CD4-positive, alpha-beta T cell treated with Interleukin-6 at 100 ng/mL for 8 hours (primary cell): Measurements from ENCODE around the gene RPTOR.
"Not testable (repeated sequence)": the region's sequence is repeated elsewhere in the genome, so short reads cannot be mapped to it uniquely, and the experiment has no call there.

Experiments used
- DNase-seq: peaks from one replicate; pipeline ENCODE4 v3.0.0-alpha.2; 2020; ENCODE audit warnings: mixed read lengths, low spot score

Gene RPTOR

DNA sequence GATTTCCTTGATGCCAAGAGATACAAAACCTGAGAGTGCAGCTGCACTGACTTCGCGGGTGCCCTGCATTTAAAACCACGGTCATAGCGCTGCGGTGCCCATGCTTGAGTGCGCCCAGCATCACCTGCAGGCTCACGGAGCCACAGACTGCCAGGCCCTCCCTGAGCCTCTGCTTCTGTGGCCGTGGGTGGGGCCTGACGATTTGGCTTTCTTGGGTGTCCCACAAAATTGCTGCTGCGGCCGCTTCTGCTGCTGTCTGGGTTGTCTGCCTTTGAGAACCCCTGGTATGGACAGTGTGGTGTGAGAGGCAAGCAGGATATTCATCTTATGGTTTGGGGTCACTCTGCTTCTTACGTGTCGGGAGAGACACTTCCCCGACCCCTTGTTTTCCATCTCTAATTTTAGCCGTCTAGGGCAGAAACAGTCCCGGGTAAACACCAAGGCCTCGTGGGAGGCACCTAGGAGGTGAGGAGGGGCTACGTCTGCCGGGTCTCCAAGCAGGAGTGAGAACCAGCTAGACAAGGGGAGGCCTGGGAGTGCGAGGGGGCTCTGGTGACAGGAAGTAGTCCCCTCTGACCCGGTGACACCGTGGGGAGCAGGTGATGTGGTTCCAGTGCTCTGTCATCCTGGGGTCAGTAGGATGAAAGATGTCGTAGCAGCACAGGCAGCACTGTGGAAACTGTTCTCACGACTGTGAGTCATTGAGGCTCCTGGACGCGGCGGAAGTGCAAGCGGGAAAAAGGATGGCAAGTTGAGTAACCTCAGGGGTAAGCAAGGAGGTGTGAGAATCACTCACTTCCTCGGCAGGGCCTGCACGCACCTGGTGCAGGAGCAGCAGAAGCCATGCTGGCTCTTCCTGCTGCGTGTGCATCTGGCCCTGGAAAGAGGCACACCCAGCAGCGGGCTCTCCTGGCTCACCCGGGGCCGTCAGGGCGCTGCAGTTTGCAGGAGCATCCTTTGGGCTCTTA, 176.3 kb downstream of the RPTOR start:
- DNase-seq = peak; percentile 76

- DNase-seq = no peak
These were observed 178.0 kb downstream of the RPTOR start for GRCh38 chr17:80722661-80723060.

- no peak for DNase-seq
These were observed 180.2 kb downstream of the RPTOR start for GRCh38 chr17:80724775-80725266.

GRCh38 chr17:80725517-80725916, 180.9 kb downstream of the RPTOR start:
- DNase-seq = no peak

DNA sequence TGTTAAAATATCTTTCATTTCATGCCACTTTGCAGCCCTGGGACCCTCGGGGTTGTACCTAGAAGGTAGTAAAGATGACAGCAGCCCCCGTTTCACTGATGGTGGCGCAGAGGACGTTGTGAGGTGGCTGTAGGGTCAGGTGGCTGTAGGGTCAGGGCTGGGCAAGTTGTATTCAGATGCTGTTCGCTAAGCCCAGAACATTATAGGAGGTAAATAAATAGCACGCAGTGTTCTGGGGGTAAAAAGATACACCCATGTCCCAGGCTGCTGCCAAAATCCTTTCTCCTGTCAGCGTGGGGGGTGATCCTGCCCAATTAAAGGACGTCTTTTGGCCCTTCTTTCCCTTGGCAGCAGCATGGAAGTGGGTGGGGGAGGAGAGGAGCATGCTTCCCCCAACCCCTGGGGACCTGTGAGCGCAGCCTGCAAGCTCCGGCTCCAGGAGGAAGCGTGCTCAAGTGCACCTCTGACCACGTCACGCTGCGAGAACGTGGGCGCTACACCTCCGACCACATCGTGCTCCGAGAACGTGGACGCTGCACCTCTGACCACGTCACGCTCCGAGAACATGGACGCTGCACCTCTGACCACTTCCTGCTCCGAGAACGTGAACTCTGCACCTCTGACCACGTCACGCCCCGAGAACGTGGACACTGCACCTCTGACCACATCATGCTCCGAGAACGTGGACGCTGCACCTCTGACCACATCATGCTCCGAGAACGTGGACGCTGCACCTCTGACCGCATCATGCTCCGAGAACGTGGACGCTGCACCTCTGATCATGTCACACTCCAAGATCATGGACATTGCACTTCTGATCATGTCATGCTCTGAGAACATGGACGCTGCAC, 182.1 kb downstream of the RPTOR start:
- no peak for DNase-seq

DNA sequence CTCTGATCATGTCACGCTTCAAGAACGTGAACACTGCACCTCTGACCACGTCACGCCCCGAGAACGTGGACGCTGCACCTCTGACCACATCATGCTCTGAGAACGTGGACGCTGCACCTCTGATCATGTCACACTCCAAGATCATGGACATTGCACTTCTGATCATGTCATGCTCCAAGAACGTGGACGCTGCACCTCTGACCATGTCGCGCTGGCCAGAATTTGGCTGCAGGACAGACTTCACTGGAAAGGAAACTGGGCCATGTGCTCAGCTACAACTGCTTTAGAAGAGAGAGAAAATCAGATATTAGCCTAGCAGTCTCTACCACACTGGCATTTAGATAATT, 182.7 kb downstream of the RPTOR start:
- DNase-seq = no peak

DNA sequence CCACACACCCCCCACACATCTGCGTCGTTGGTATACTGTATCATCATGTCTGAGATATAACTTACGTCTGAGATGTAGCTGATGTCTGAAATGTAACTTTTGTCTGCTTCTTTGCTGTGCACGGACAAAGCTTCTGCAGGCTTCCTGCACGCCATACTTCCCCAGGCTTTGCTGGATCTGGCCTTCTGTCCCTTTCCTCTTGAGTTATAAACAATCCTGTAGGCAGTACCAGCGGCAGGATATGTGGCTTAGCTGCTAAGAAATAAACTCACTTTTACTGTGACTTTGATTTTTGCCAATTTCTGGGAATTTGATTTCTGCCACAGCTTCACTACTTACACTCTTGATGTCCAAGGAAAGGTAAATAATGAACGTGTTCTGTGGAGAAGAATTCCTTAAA, 184.4 kb downstream of the RPTOR start:
- no peak for DNase-seq

GRCh38 chr17:80729761-80730160, 185.1 kb downstream of the RPTOR start:
- DNase-seq = no peak

- DNase-seq = no peak
These were observed 186.1 kb downstream of the RPTOR start for GRCh38 chr17:80730739-80731138.

DNA sequence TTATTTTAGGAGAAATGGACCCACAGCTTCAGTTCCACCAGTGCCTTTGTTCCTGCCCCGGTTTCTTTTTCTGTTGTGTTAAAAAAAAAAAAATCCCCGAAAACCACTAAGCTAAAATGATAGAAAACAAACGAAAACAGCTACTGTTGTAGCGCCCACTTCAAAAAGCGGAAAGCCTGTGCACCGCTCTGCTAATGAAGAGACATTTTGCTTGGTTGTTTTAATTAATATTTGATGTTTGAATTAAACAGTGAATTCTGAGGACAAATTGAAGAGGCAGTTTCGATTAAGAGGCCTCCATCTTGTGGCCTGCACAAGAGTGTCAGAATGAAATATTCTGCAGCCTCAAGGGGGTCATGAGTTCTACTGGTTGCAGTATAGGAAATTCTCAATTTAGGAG, 186.7 kb downstream of the RPTOR start:
- peak; percentile 27 for DNase-seq

DNA sequence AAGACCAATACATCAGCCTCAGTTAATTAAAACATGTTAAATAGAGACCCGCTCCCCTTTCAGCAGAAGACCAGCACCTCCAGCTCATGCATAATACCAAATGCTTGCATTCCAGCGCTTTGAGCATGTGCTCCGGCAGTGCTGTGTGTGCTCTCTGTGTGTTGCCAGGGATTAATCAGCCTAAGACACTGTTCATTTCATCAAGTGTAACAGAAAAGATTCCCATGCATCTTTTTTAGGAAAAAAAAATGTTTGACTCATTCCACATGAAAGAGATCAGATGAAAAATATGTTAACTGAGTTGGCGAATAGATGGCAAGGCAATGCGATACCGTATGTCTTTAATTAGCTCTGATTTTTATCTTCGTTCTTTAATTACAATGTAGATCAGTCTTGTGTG, 187.6 kb downstream of the RPTOR start:
- no peak for DNase-seq

DNA sequence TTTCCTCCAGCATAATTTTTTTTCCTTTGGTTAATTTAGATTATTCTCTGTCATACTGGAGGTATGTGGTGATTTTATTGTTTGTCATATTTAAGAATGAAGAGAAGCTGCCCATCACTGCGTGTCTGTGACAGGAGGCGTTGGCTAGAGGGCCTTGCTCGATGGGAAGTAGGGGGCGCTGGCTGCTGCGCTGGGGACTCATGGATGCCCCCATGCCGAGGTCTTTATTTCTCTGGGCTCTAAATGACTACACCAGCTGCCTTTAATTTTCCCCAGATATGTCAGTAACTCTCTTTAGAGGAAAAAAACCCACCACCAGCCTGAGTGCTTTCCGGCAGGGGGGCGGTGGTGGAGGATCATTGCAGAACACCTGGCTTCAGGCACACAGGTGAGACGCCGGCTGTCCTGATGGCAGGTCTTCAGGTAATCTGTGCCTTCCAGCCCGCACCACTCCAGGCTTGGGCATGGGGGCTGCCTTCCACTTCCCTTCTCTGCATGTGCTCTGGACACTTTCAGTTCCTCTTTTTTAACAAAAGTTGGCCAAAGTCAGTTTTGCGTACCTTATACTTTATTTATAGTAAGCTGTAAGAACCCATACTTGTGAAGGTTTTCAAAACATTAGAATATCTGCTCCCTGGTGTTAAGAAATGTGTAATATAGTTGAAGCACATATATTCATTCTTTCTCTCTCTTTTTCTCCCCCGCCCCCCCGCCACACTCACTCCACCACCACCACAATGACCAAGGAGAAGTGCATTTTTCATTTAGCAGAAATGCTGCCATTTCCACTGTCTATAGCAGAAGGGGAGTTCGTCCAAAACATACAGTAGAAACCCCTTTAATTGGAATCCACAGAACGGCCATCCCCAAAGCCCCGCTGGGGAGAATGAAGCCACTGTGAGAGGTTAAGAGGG, 192.7 kb downstream of the RPTOR start:
- DNase-seq = no peak

- no peak for DNase-seq
These were observed 193.6 kb downstream of the RPTOR start for GRCh38 chr17:80738020-80738808.

GRCh38 chr17:80738987-80739730, 194.5 kb downstream of the RPTOR start:
- no peak for DNase-seq

- no peak for DNase-seq
These were observed 195.5 kb downstream of the RPTOR start for GRCh38 chr17:80740141-80740540.

DNA sequence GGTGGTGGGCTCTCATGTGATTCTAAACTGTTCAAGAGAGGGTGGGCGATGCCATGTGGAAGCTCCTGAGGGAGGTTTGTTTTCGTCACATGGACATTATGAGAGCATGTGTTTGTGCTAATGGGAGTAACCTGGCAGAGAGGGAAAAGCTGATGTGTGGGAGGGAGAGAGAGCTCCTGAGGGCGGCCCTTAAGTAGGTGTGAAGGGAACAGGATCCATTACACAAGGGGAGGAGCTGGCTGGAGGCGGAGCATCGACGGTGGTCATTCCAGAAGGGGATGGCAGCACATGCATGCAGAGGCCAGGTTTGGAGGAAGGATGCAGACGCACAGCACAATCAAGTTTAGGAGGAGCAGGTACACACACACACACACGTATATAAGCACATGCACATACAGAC, 197.5 kb downstream of the RPTOR start:
- no peak for DNase-seq

DNA sequence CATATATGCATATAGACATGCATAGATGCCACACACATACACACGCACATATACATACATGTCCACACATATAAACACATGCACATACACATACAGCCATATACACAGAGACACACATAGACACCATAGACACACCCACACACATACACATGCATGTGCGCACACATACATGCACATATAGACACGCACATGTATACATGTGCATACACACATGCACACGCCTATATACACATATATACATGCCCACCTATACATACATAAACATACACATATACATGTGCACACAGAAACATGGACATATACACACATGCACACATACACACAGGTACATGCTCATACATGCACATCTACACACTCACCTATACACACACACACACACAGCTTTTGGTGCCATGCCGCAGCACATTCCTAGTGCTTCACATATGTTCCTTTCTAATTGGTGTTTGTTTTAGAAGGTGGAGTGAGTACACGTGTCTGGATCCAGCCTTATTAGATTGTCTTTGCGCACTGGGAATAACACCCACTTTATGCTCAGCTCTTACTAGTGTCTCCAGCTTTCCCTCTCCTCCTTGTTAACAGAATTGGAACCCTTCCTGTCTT, 198.0 kb downstream of the RPTOR start:
- DNase-seq = no peak

DNA sequence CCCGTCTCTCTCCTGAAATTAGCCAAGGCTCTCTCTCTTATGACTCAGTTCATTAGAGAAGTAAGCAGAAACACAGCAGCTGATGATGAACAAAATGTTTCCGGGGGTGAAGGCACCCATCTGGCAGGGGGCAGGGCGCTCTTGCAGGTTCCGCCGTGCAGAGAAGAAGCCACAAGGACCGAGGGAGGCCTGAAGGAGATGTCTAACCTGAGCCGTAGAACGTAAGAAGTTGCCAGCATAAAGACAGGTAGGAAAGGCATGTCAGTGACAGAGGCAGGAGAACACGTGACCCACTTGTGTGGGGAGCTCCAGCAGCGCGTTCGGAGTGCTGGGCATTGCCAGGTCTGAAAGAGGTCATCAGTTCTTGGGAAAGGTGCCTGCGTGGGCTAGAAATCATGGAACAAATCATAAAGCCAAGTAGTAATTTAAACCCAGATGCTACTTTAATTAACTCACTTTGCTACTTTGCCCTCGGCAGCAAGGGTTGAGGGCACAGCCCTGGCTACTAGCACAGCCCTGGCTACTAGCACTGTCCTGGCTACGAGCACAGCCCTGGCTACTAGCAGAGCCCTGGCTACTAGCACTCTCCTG, 198.6 kb downstream of the RPTOR start:
- DNase-seq = peak; percentile 77

DNA sequence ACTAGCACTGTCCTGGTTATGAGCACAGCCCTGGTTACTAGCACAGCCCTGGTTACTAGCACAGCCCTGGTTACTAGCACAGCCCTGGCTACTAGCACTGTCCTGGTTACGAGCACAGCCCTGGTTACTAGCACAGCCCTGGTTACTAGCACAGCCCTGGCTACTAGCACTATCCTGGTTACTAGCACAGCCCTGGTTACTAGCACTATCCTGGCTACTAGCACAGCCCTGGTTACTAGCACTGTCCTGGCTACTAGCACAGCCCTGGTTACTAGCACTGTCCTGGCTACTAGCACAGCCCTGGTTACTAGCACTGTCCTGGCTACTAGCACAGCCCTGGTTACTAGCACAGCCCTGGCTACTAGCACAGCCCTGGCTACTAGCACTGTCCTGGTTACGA, 199.3 kb downstream of the RPTOR start:
- DNase-seq = not testable (repeated sequence)
